ENCODE data around the gene GOLGA6L10. TPM values are rescaled to one million over a fixed set of nuclear protein-coding genes. Genes with fewer than 3 reads are reported as not detected.
A peak's percentile ranks its signal among the peaks of the same experiment; 100 is the strongest.
"Not testable (repeated sequence)": the region's sequence is repeated elsewhere in the genome, so short reads cannot be mapped to it uniquely, and the experiment has no call there.

GOLGA6L10 gene
- polyA plus RNA-seq, 4 donors: 0.67 to 5.7 (median 1.4) TPM

GRCh38 chr15:82301296-82302016, 47.8 kb downstream of the GOLGA6L10 start:
- Histone ChIP-seq H3K27me3 (ENCODE audit: control insufficient read depth in 3 of 3, insufficient read depth in 3 of 3, low read length in 3 of 3) (no peaks in the 10 kb centered on the region), H3K27ac (ENCODE audit: low read depth in 1 of 3, low read length in 2 of 3) (no peak overlapping the region), H3K36me3 (ENCODE audit: control insufficient read depth in 3 of 3, insufficient read depth in 2 of 3, low read depth in 1 of 3, low read length in 3 of 3) (no peaks in the 10 kb centered on the region), H3K9me3 (ENCODE audit: control insufficient read depth in 2 of 2, insufficient read depth in 1 of 2, low read depth in 1 of 2, low read length in 1 of 2) (no peaks in the 10 kb centered on the region), H3K4me3 (ENCODE audit: low read depth in 1 of 3, low read length in 3 of 3) (no peak overlapping the region), H3K4me1 (ENCODE audit: control insufficient read depth in 3 of 3, insufficient read depth in 2 of 3, low read depth in 1 of 3, low read length in 2 of 3) (no peaks in the 10 kb centered on the region)
- 69 to 80% (median 78%) methylated on average over 2 to 3 of the region's 3 CpGs for WGBS, 3 donors
- FAIRE-seq (no peak), DNase-seq (no peak)

GRCh38 chr15:82300883-82301282, 48.4 kb downstream of the GOLGA6L10 start:
- H3K27ac ChIP-seq (ENCODE audit: low read depth in 1 of 3, low read length in 2 of 3): no peak overlapping the region
- H3K27me3 ChIP-seq (ENCODE audit: control insufficient read depth in 3 of 3, insufficient read depth in 3 of 3, low read length in 3 of 3): no peaks in the 10 kb centered on the region
- 92 to 95% (median 93%) methylated on average over 7 of the region's 7 CpGs for WGBS, 3 donors
- H3K9me3 ChIP-seq (ENCODE audit: control insufficient read depth in 2 of 2, insufficient read depth in 1 of 2, low read depth in 1 of 2, low read length in 1 of 2): no peaks in the 10 kb centered on the region
- FAIRE-seq: no peak
- no peaks in the 10 kb centered on the region for H3K4me1 ChIP-seq (ENCODE audit: control insufficient read depth in 3 of 3, insufficient read depth in 2 of 3, low read depth in 1 of 3, low read length in 2 of 3)
- H3K4me3 ChIP-seq (ENCODE audit: low read depth in 1 of 3, low read length in 3 of 3): no peak overlapping the region
- no peak for DNase-seq
- no peaks in the 10 kb centered on the region for H3K36me3 ChIP-seq (ENCODE audit: control insufficient read depth in 3 of 3, insufficient read depth in 2 of 3, low read depth in 1 of 3, low read length in 3 of 3)

GRCh38 chr15:82300326-82300725, 48.9 kb downstream of the GOLGA6L10 start:
- H3K4me1 ChIP-seq (ENCODE audit: control insufficient read depth in 3 of 3, insufficient read depth in 2 of 3, low read depth in 1 of 3, low read length in 2 of 3); H3K36me3 ChIP-seq (ENCODE audit: control insufficient read depth in 3 of 3, insufficient read depth in 2 of 3, low read depth in 1 of 3, low read length in 3 of 3); H3K27me3 ChIP-seq (ENCODE audit: control insufficient read depth in 3 of 3, insufficient read depth in 3 of 3, low read length in 3 of 3); H3K4me3 ChIP-seq (ENCODE audit: low read depth in 1 of 3, low read length in 3 of 3); FAIRE-seq; H3K9me3 ChIP-seq (ENCODE audit: control insufficient read depth in 2 of 2, insufficient read depth in 1 of 2, low read depth in 1 of 2, low read length in 1 of 2); H3K27ac ChIP-seq (ENCODE audit: low read depth in 1 of 3, low read length in 2 of 3); DNase-seq: not testable (repeated sequence)
- WGBS, 3 donors: 65 to 79% (median 78%) methylated on average over 6 of the region's 6 CpGs

GRCh38 chr15:82299511-82299914, 49.8 kb downstream of the GOLGA6L10 start:
- H3K4me3 ChIP-seq (ENCODE audit: low read depth in 1 of 3, low read length in 3 of 3); H3K27ac ChIP-seq (ENCODE audit: low read depth in 1 of 3, low read length in 2 of 3); FAIRE-seq; DNase-seq; H3K4me1 ChIP-seq (ENCODE audit: control insufficient read depth in 3 of 3, insufficient read depth in 2 of 3, low read depth in 1 of 3, low read length in 2 of 3); H3K27me3 ChIP-seq (ENCODE audit: control insufficient read depth in 3 of 3, insufficient read depth in 3 of 3, low read length in 3 of 3); H3K36me3 ChIP-seq (ENCODE audit: control insufficient read depth in 3 of 3, insufficient read depth in 2 of 3, low read depth in 1 of 3, low read length in 3 of 3); H3K9me3 ChIP-seq (ENCODE audit: control insufficient read depth in 2 of 2, insufficient read depth in 1 of 2, low read depth in 1 of 2, low read length in 1 of 2): not testable (repeated sequence)
- 33 to 60% (median 54%) methylated on average over 3 of the region's 6 CpGs for WGBS, 3 donors

GRCh38 chr15:82298520-82298919, 50.8 kb downstream of the GOLGA6L10 start:
- Histone ChIP-seq H3K27ac (ENCODE audit: low read depth in 1 of 3, low read length in 2 of 3) (no peak overlapping the region), H3K4me3 (ENCODE audit: low read depth in 1 of 3, low read length in 3 of 3) (no peak overlapping the region), H3K36me3 (ENCODE audit: control insufficient read depth in 3 of 3, insufficient read depth in 2 of 3, low read depth in 1 of 3, low read length in 3 of 3) (no peaks in the 10 kb centered on the region), H3K27me3 (ENCODE audit: control insufficient read depth in 3 of 3, insufficient read depth in 3 of 3, low read length in 3 of 3) (no peaks in the 10 kb centered on the region), H3K4me1 (ENCODE audit: control insufficient read depth in 3 of 3, insufficient read depth in 2 of 3, low read depth in 1 of 3, low read length in 2 of 3) (no peaks in the 10 kb centered on the region), H3K9me3 (ENCODE audit: control insufficient read depth in 2 of 2, insufficient read depth in 1 of 2, low read depth in 1 of 2, low read length in 1 of 2) (no peaks in the 10 kb centered on the region)
- WGBS, 3 donors: 24 to 59% (median 35%) methylated on average over 42 to 44 of the region's 44 CpGs
- FAIRE-seq (no peak), DNase-seq (peak; percentile 22 to 32)

- Histone ChIP-seq H3K27ac (ENCODE audit: low read depth in 1 of 3, low read length in 2 of 3) (no peak overlapping the region), H3K36me3 (ENCODE audit: control insufficient read depth in 3 of 3, insufficient read depth in 2 of 3, low read depth in 1 of 3, low read length in 3 of 3) (no peaks in the 10 kb centered on the region), H3K9me3 (ENCODE audit: control insufficient read depth in 2 of 2, insufficient read depth in 1 of 2, low read depth in 1 of 2, low read length in 1 of 2) (no peaks in the 10 kb centered on the region), H3K4me3 (ENCODE audit: low read depth in 1 of 3, low read length in 3 of 3) (no peak overlapping the region), H3K27me3 (ENCODE audit: control insufficient read depth in 3 of 3, insufficient read depth in 3 of 3, low read length in 3 of 3) (no peaks in the 10 kb centered on the region), H3K4me1 (ENCODE audit: control insufficient read depth in 3 of 3, insufficient read depth in 2 of 3, low read depth in 1 of 3, low read length in 2 of 3) (no peaks in the 10 kb centered on the region)
- DNase-seq: no peak
- WGBS, 3 donors: 94 to 96% (median 94%) methylated on average over 13 of the region's 13 CpGs
- no peak for FAIRE-seq
Measured at GRCh38 chr15:82298032-82298431, 51.2 kb downstream of the GOLGA6L10 start.

- Histone ChIP-seq H3K9me3 (ENCODE audit: control insufficient read depth in 2 of 2, insufficient read depth in 1 of 2, low read depth in 1 of 2, low read length in 1 of 2) (no peaks in the 10 kb centered on the region), H3K36me3 (ENCODE audit: control insufficient read depth in 3 of 3, insufficient read depth in 2 of 3, low read depth in 1 of 3, low read length in 3 of 3) (no peaks in the 10 kb centered on the region), H3K27ac (ENCODE audit: low read depth in 1 of 3, low read length in 2 of 3) (no peak overlapping the region), H3K27me3 (ENCODE audit: control insufficient read depth in 3 of 3, insufficient read depth in 3 of 3, low read length in 3 of 3) (no peaks in the 10 kb centered on the region), H3K4me1 (ENCODE audit: control insufficient read depth in 3 of 3, insufficient read depth in 2 of 3, low read depth in 1 of 3, low read length in 2 of 3) (no peaks in the 10 kb centered on the region), H3K4me3 (ENCODE audit: low read depth in 1 of 3, low read length in 3 of 3) (no peak overlapping the region)
- DNase-seq: no peak
- 89 to 91% (median 90%) methylated on average over 5 of the region's 5 CpGs for WGBS, 3 donors
- FAIRE-seq: no peak
Measured at GRCh38 chr15:82297546-82297945, 51.7 kb downstream of the GOLGA6L10 start.

GRCh38 chr15:82294061-82294690, 55.1 kb downstream of the GOLGA6L10 start:
- Histone ChIP-seq H3K27me3 (ENCODE audit: control insufficient read depth in 3 of 3, insufficient read depth in 3 of 3, low read length in 3 of 3) (no peaks in the 10 kb centered on the region), H3K9me3 (ENCODE audit: control insufficient read depth in 2 of 2, insufficient read depth in 1 of 2, low read depth in 1 of 2, low read length in 1 of 2) (no peaks in the 10 kb centered on the region), H3K4me3 (ENCODE audit: low read depth in 1 of 3, low read length in 3 of 3) (no peak overlapping the region), H3K36me3 (ENCODE audit: control insufficient read depth in 3 of 3, insufficient read depth in 2 of 3, low read depth in 1 of 3, low read length in 3 of 3) (no peaks in the 10 kb centered on the region), H3K4me1 (ENCODE audit: control insufficient read depth in 3 of 3, insufficient read depth in 2 of 3, low read depth in 1 of 3, low read length in 2 of 3) (no peaks in the 10 kb centered on the region), H3K27ac (ENCODE audit: low read depth in 1 of 3, low read length in 2 of 3) (no peak overlapping the region)
- DNase-seq (no peak), FAIRE-seq (no peak)
- 64 to 78% (median 78%) methylated on average over 11 of the region's 11 CpGs for WGBS, 3 donors
